LNCAP (cell line): ENCODE measurements around the gene PEX14.

Experiments
- TF ChIP-seq, protein P1 (sequence below): fragments of 450-650 bp; IDR thresholded peaks from 2 replicates; pipeline ENCODE4 v1.5.1; 2017; ENCODE audit warnings: mild to moderate bottlenecking

PEX14 gene

DNA sequence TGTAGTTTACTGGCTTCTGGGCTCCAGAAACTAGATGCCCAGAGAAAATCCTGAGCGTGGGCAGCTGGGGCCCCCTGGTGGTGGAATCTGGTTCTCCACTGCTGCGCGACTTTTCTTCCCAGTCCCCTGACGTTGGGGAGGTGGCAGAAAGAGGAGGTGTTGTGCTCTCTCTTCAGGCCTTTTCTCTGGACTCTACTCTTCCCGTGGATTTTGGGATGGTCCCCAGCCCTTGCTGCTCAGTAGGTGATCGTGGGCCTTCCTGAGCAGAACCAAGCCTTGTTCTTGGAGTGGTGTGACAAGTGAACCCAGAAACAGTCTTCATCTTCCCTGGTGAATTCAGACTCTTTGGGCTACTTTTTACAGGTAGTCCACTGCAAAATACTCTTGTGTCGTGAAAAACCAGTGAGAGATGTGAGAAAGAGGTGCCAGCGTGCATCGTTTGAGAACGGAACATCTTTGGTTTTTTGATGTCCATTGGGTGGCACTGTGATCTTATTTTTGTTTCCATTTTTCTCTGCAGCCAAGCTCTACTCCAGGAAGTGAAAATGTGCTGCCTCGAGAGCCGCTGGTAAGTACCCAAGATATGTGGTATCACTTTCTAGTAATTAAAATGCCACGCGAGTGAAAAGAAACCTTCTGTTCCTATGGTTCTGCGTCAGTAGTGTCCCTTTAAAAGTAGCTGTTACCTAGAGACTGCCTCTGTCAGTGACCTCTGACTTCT is 20.2 kb downstream of the PEX14 start:
- TF ChIP-seq, protein P1, sequence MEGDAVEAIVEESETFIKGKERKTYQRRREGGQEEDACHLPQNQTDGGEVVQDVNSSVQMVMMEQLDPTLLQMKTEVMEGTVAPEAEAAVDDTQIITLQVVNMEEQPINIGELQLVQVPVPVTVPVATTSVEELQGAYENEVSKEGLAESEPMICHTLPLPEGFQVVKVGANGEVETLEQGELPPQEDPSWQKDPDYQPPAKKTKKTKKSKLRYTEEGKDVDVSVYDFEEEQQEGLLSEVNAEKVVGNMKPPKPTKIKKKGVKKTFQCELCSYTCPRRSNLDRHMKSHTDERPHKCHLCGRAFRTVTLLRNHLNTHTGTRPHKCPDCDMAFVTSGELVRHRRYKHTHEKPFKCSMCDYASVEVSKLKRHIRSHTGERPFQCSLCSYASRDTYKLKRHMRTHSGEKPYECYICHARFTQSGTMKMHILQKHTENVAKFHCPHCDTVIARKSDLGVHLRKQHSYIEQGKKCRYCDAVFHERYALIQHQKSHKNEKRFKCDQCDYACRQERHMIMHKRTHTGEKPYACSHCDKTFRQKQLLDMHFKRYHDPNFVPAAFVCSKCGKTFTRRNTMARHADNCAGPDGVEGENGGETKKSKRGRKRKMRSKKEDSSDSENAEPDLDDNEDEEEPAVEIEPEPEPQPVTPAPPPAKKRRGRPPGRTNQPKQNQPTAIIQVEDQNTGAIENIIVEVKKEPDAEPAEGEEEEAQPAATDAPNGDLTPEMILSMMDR, result peak; percentile 98

DNA sequence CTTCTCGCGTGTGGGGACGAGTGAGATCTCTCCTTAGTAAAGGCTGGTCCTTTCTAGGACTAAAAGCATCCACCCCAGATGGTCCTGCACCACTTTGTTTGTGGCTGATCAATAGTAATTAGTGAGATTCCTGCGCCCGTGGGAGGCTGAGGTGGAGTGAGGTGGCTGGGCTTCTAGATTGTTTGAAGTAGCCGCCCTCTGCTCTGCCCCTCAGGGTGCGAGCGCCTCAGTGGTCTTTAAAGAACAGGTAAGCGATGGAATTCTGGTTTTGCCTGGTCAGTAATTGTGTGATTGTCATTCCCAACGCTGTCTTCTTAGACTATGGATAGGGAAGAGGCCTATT is 20.7 kb downstream of the PEX14 start:
- TF ChIP-seq, protein P1, result no peak

DNA sequence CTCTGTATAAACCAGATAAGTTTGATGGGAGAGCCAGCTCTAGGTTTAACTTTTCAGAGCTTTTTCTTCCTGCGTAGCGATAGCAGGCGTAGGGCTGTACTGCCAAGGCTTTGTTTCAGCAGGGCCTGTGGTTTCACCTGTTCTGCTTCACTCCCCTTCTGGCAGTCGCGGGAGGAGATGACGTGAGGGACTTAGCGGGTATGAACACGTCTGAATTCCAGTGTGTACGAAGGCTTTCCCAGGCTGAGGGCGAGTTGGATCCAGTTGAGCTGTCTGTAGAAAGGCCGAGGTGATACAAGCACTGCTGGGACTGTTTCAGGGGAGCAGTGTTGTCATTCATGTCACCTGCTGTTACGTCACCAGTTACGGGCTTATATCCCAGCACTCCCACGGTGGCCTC is 21.2 kb downstream of the PEX14 start:
- TF ChIP-seq, protein P1, result no peak

DNA sequence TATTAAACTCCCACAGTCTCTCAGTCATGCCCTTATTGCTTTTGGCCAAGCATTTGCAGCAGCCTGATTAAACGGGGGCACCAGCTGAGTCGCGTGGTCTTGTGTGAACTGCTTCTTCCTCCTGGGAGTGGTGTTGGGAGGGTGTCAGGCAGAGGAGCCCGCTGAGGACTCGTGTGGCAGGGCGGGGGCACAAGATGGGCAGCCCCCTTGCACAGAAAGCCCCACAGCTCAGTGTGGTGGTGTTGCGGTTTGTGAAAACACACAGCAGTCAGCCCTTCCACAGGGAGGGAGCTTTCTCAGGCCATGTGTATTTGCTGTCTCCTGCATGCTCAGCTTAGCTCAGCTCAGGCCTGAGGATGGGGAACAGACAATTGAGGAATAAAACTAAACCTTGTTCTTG is 22.4 kb downstream of the PEX14 start:
- TF ChIP-seq, protein P1, result no peak

DNA sequence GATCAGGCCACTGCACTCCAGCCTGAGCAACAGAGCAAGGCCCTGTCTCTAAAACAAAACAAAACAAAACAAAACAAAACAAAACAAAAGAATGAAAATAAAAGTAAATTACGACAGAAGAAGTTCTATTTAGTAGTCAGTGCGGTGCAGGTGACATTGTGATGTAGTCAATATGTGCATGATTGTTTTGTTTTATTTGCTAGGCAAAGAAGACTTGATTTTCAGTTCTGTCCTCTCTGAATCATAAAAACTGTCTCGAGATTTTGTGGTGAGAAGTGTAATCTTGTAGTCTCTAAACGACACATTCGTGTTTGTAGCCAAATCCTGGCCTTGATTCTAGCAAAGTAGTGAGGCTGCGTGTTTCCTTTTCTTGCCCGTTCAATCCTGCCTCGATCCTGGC is 23.5 kb downstream of the PEX14 start:
- TF ChIP-seq, protein P1, result no peak

DNA sequence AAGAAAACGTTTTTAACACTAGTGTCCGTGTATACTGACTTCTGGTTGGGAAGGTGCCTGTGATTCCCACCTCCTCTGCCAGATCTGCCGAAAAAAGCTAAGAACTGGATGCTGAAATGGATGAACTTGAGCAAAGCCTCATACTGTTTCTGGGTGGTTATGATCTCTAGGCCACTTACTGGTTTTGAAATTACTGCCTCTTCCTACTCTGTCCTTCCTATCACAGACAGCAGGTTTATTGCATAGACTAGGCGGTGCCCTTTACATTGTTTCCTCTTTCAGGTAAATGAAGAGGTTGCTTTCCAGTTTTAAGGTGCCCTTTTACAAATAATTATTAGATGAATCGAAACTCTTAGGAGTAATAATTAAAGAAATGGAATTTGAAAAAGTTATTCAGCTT is 27.5 kb downstream of the PEX14 start:
- TF ChIP-seq, protein P1, result no peak

DNA sequence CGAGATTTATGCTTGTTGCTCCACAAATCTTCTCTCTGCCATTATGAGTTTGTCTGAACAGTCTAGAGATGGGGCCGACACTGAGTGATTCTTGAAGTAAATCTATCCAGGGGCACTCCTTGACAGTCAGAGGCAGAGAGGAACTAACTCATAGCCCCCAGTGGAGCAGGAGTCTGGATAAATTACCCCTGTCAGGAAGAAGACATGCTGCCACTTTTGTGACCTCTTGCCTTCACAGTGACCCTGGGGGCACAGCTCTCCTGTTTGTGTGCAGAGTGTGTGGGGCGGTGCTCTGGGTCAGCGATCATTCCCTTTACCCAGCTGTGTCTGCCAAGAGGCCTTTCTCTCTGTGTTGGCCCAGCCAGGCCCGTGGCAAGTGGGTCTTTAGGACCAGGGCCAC is 29.5 kb downstream of the PEX14 start:
- TF ChIP-seq, protein P1, result no peak

DNA sequence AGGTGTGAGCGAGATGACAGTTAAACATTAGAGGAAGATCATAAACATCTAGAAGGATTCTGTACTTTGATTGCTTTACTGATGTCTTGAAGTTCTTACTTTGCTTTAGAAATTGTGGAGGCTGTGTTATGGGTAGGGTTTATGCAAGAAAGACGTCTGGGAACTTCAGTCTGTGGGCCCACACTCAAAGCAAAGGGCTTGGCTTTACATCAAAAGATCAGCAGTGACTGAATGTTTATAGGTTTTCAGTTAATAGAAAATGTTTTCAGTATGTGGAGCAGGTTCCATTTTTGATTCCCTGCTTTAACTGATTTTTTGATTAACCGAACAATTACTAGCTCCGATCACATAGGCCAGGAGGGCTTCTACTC is 31.9 kb downstream of the PEX14 start:
- TF ChIP-seq, protein P1, result no peak
